OCI-LY7 (cell line): Measurements from ENCODE around the gene ATP9A. TPM values are rescaled to one million over a fixed set of nuclear protein-coding genes. Genes with fewer than 3 reads are reported as not detected.

Experiments used
- BruUV-seq: library from RNA; stranded (reverse); fragments of 400-500 nt; replicated peaks from 2 replicates; lab custom pipeline; 2021; lab: Mats Ljungman, UMichigan
- CTCF ChIA-PET: fragments of 300-600 bp; sonication (Branson Sonifier 250); formaldehyde crosslinking; loops from one replicate; lab custom pipeline; 2022; ENCODE audit warnings: antibody characterized with exemption; ENCODE audit not compliant: unreplicated experiment; lab: Charles Lee
- POLR2A ChIA-PET: fragments of 300-600 bp; sonication (Branson Sonifier 250); formaldehyde crosslinking; loops from one replicate; lab custom pipeline; 2022; ENCODE audit warnings: antibody characterized with exemption; lab: Charles Lee
- DNase-seq: peaks from one replicate; pipeline ENCODE4 v3.0.0-alpha.2; 2015; ENCODE audit warnings: low spot score
- H2AFZ ChIP-seq: fragments of 200-600 bp; sonication (generic), shearing (Covaris generic); 2 replicates; pipeline ENCODE4 v1.6.1; 2014; ENCODE audit warnings: mild to moderate bottlenecking, antibody characterized with exemption, low read length, moderate library complexity
- H3K27ac ChIP-seq: fragments of 200-600 bp; sonication (generic); 2 replicates; pipeline ENCODE4 v1.5.1; 2014; ENCODE audit warnings: mixed run types, low read depth, mild to moderate bottlenecking, moderate library complexity, low read length, inconsistent platforms; ENCODE audit not compliant: poor library complexity, severe bottlenecking
- H3K36me3 ChIP-seq: fragments of 200-600 bp; sonication (generic); 2 replicates; pipeline ENCODE4 v1.6.1; 2014; ENCODE audit warnings: mild to moderate bottlenecking, antibody characterized with exemption, low read length, moderate library complexity, mixed read lengths; ENCODE audit not compliant: insufficient read depth
- H3K4me1 ChIP-seq: fragments of 200-600 bp; sonication (generic); 2 replicates; pipeline ENCODE4 v1.5.1; 2014; ENCODE audit warnings: mild to moderate bottlenecking, low read length; ENCODE audit not compliant: insufficient read depth, poor library complexity, severe bottlenecking
- H3K4me2 ChIP-seq: fragments of 200-600 bp; sonication (generic); 2 replicates; pipeline ENCODE4 v1.6.1; 2014; ENCODE audit warnings: mild to moderate bottlenecking, low read length
- H3K4me3 ChIP-seq: fragments of 200-600 bp; sonication (generic); 2 replicates; pipeline ENCODE4 v1.5.1; 2014; ENCODE audit warnings: mild to moderate bottlenecking, low read depth, low read length; ENCODE audit not compliant: poor library complexity, severe bottlenecking
- H3K79me2 ChIP-seq: fragments of 200-600 bp; sonication (generic); 2 replicates; pipeline ENCODE4 v1.6.1; 2016; ENCODE audit warnings: low read depth, mild to moderate bottlenecking, low read length, moderate library complexity, mixed read lengths; ENCODE audit not compliant: insufficient read depth
- H3K9me2 ChIP-seq: fragments of 200-600 bp; sonication (generic); 2 replicates; pipeline ENCODE4 v1.6.1; 2016; ENCODE audit warnings: mild to moderate bottlenecking, low read length, mixed read lengths; ENCODE audit not compliant: insufficient read depth
- H3K9me3 ChIP-seq: fragments of 200-600 bp; sonication (generic); 2 replicates; pipeline ENCODE4 v1.6.1; 2014; ENCODE audit warnings: mild to moderate bottlenecking, mixed run types, low read length, mixed read lengths
- H4K20me1 ChIP-seq: fragments of 200-600 bp; sonication (generic); 2 replicates; pipeline ENCODE4 v1.6.1; 2014; ENCODE audit warnings: mild to moderate bottlenecking, antibody characterized with exemption, low read length, moderate library complexity, mixed read lengths; ENCODE audit not compliant: insufficient read depth
- CTCF ChIP-seq: fragments of 200-600 bp; sonication (generic); conservative IDR thresholded peaks from 2 replicates; pipeline ENCODE4 v1.5.1; 2014; ENCODE audit warnings: mild to moderate bottlenecking, antibody characterized with exemption, low read length, moderate library complexity, mixed read lengths
- EZH2phosphoT487 ChIP-seq: fragments of 200-600 bp; sonication (generic); IDR thresholded peaks from 2 replicates; pipeline ENCODE4 v1.6.1; 2018; ENCODE audit warnings: low read depth, borderline replicate concordance, mild to moderate bottlenecking, mixed run types, antibody characterized with exemption, low read length, moderate library complexity, mixed read lengths
- intact Hi-C: fragments of 100-400 bp; cut with micrococcal nuclease; formaldehyde crosslinking; loops from one replicate; pipeline ENCODE4 v1.10.0; 2022; ENCODE audit not compliant: unreplicated experiment
- total RNA-seq, 2 experiments: library from RNA; depleted of rRNA in 1 of 2; stranded (reverse); fragments of >200 nt in 1 of 2; shearing (Covaris generic) in 1 of 2; gene quantifications; 2 replicates each; pipeline ENCODE4 v1.2.3, GENCODE V29; 2014 to 2022

ATP9A gene
- total RNA-seq, 2 experiments from 2014 or later: 0.67 to 0.85 TPM

GRCh38 chr20:51715163-51715855 is 52.9 kb downstream of the ATP9A start:
- intact Hi-C loops: no loop called here
- TF ChIP-seq EZH2phosphoT487 (no peak), CTCF (no peak)
- H3K27ac ChIP-seq: no peak overlapping the region
- no peaks in the 10 kb centered on the region for H3K9me2 ChIP-seq
- H3K9me3 ChIP-seq: no peaks in the 10 kb centered on the region
- H4K20me1 ChIP-seq: no peaks in the 10 kb centered on the region
- H3K36me3 ChIP-seq: no peaks in the 10 kb centered on the region
- CTCF ChIA-PET: interaction anchor here (0.6 kb wide), 1 partner anchor 105 kb away, joined by 3 read pairs; no protein-coding TSS in a partner anchor
- no peaks in the 10 kb centered on the region for H3K79me2 ChIP-seq
- H2AFZ ChIP-seq: no peak overlapping the region
- H3K4me2 ChIP-seq: no peak overlapping the region
- no peak overlapping the region for H3K4me3 ChIP-seq
- DNase-seq: no peak
- BruUV-seq: no TSS peak
- H3K4me1 ChIP-seq: no peaks in the 10 kb centered on the region
- POLR2A ChIA-PET: no interaction called here

GRCh38 chr20:51713213-51713598 is 55.0 kb downstream of the ATP9A start:
- Histone ChIP-seq H3K4me2 (no peak overlapping the region), H4K20me1 (no peaks in the 10 kb centered on the region), H3K4me1 (no peaks in the 10 kb centered on the region), H3K9me3 (no peaks in the 10 kb centered on the region), H3K4me3 (no peak overlapping the region), H3K79me2 (no peaks in the 10 kb centered on the region), H3K27ac (no peak overlapping the region), H2AFZ (no peak overlapping the region), H3K9me2 (no peaks in the 10 kb centered on the region), H3K36me3 (no peaks in the 10 kb centered on the region)
- intact Hi-C loops: no loop called here
- ChIA-PET POLR2A (no interaction called here), CTCF (no interaction called here)
- TF ChIP-seq CTCF (no peak), EZH2phosphoT487 (no peak)
- no peak for DNase-seq
- no TSS peak for BruUV-seq

GRCh38 chr20:51712501-51713212 is 55.5 kb downstream of the ATP9A start:
- no peaks in the 10 kb centered on the region for H3K9me3 ChIP-seq
- no peaks in the 10 kb centered on the region for H3K36me3 ChIP-seq
- POLR2A ChIA-PET: no interaction called here
- TF ChIP-seq CTCF: peak; percentile 73
- TF ChIP-seq EZH2phosphoT487: no peak
- H3K4me1 ChIP-seq: no peaks in the 10 kb centered on the region
- DNase-seq: no peak
- H3K27ac ChIP-seq: no peak overlapping the region
- H3K4me3 ChIP-seq: no peak overlapping the region
- H2AFZ ChIP-seq: no peak overlapping the region
- H4K20me1 ChIP-seq: no peaks in the 10 kb centered on the region
- intact Hi-C loops: no loop called here
- BruUV-seq: no TSS peak
- H3K4me2 ChIP-seq: no peak overlapping the region
- H3K79me2 ChIP-seq: no peaks in the 10 kb centered on the region
- CTCF ChIA-PET: no interaction called here
- H3K9me2 ChIP-seq: no peaks in the 10 kb centered on the region
